HCEC 1CT (cell line): ENCODE data around the gene ARHGAP40.

ENCODE experiments used
- DNase-seq: peaks from one replicate; pipeline ENCODE4 v3.0.0-alpha.2; 2017

The ARHGAP40 gene

DNA sequence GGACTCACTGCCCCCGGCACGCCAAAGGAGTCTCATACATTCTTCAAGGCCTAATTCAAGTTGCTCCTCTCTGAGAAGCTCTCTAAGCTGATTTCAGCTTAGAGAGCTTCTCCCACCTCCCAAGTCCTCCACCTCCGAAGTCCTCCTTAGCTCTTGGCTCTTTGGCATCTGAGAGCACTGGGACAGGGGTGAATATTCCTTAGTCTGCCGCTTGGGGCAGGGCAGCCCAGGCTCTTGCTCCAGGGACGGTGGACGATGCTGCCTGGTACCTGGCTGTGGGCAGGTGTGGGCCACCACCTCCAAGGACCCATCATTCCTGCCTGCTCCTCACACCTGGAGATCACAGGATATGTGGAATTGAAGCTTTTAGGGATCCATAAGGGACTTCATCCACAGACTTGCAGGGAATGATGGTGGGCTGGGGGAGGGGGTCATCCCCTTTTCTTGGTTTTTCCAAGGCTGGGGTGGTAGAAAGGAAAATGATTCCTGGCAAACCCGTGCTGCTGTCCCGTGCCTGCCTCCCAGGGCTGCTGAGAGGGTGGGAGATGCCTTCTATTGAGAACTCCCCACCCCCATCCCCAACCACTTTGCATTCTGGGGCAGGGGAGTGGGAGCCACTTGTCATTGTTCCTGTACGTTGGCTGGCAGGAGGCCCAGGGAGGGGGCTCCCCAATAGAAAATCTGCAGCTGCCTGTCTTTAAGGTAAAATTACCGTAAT is 57.4 kb downstream of the ARHGAP40 start:
- peak; percentile 16 for DNase-seq

DNA sequence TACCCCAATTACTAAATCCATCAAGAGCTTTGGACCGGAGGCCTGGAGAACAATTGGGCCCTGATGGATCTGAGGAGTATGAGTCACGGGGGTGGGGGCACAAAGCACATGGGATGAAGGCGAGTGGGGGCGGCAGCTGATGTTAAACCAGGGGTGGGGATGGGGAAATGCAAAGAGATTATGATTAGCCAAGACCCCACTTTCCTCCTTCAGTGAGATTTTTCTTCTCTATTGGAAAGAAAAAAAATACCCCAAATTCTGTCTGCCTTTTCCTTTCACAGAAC is 57.9 kb downstream of the ARHGAP40 start:
- no peak for DNase-seq

- DNase-seq, result no peak
These were observed 58.8 kb downstream of the ARHGAP40 start for GRCh38 chr20:38660429-38660828.

DNA sequence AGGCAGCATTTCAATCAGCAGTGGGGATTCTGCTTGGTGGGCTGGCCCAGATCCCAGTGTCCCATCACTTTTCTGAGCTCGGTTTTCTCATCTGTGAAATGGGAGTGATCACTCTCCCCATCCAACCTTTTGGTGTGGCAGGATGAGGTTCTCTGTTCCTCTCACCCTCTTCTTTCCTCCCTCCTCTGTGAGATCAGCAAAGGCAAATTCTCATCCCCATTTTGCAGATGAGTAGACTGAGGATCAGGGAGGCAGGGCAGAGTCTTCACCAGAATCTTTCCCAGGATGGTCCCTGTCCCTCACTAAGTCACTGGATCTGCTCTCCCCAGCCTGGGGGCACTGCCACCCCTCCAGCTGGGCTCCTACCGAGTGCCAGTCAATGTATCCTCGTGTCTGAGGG is 62.1 kb downstream of the ARHGAP40 start:
- DNase-seq, result no peak

GRCh38 chr20:38664284-38664683 is 62.7 kb downstream of the ARHGAP40 start:
- no peak for DNase-seq

GRCh38 chr20:38665094-38665493 is 63.5 kb downstream of the ARHGAP40 start:
- DNase-seq, result no peak

- DNase-seq, result no peak
These were observed 64.1 kb downstream of the ARHGAP40 start for GRCh38 chr20:38665506-38666285.

GRCh38 chr20:38667417-38667956 is 65.9 kb downstream of the ARHGAP40 start:
- no peak for DNase-seq

GRCh38 chr20:38669688-38670087 is 68.1 kb downstream of the ARHGAP40 start:
- no peak for DNase-seq

DNA sequence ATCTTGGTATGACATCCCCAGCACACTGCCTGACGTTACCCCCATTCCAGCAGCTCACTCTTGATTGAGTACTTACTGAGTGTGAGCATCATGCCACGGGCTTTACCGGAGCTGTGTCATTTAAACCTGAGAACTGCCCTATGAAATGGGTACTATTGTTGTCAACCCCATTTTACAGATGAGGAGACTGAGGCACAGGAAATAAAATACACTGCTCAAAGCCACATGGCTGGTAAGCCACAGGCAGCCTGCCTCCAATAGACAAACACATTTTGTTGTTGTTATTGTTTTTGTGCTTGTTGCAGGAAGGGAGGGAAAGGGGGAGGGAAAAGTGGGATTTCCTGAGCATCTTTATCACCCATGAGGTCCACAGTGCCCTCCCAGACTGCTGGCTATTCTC is 69.2 kb downstream of the ARHGAP40 start:
- DNase-seq, result no peak

- no peak for DNase-seq
These were observed 69.6 kb downstream of the ARHGAP40 start for GRCh38 chr20:38671186-38671585.

GRCh38 chr20:38671701-38672292 is 70.2 kb downstream of the ARHGAP40 start:
- no peak for DNase-seq

DNA sequence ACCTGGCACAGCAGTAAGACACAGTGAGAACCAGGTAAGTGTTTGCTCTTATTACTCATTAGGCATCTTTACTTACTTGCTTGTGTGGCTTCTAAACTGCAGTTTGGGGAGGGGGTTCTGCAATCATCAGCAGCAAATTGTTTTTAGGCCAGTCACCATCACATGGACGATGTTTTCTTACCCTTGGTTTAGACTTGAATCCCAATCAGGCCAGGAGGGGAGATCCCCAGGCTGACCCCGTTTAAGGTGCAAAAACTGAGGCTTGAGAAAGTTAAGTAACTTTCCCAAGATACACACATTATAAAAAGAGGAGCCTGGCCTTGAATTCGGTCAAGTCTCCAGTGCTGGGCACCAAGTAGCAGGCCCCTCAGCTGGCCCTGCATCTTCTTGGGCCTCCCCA is 70.9 kb downstream of the ARHGAP40 start:
- no peak for DNase-seq

- DNase-seq, result no peak
These were observed 71.7 kb downstream of the ARHGAP40 start for GRCh38 chr20:38673261-38673660.

DNA sequence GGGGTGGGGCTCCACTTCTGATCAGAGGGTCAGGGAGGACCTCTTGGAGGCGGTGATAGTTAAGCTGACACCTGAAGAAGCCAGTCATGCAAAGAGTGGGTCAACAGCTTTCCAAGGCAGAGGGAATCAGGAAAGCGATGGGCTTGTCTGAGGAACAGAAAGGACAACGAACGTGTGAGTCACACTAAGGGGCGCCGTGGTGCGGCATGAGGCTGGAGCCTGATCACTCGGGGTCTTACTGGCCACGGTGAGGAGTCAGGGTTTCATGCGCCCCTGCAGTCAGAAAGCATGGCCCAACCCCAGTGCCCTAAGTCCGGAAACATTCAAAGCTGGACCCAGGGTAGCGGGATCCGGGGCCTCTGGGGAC is 72.1 kb downstream of the ARHGAP40 start:
- no peak for DNase-seq

- DNase-seq, result peak; percentile 30
These were observed 72.6 kb downstream of the ARHGAP40 start for GRCh38 chr20:38674092-38674764.

GRCh38 chr20:38674765-38675133 is 73.1 kb downstream of the ARHGAP40 start:
- no peak for DNase-seq

- DNase-seq, result no peak
These were observed 75.0 kb downstream of the ARHGAP40 start for GRCh38 chr20:38676576-38676975.

- DNase-seq, result no peak
These were observed 79.1 kb downstream of the ARHGAP40 start for GRCh38 chr20:38680500-38681306.

DNA sequence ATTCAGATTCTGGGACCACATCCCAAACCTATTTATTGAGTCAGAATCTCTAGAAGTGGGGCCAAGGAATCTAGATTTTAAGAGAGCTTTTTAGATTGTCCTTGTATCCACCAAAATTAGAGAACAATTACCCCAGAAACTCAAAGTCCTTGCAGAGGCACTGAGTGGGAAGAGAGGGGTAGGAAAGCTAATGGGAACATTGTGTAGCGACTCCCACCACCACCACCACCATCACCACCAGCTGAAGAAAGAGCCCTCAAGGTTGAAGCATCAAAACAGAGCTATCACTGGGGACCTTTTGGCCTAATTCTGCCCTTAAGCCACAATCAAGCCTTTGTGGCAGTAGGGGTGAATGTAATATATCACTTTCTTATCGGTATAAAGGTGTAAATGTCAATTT is 83.7 kb downstream of the ARHGAP40 start:
- no peak for DNase-seq

DNA sequence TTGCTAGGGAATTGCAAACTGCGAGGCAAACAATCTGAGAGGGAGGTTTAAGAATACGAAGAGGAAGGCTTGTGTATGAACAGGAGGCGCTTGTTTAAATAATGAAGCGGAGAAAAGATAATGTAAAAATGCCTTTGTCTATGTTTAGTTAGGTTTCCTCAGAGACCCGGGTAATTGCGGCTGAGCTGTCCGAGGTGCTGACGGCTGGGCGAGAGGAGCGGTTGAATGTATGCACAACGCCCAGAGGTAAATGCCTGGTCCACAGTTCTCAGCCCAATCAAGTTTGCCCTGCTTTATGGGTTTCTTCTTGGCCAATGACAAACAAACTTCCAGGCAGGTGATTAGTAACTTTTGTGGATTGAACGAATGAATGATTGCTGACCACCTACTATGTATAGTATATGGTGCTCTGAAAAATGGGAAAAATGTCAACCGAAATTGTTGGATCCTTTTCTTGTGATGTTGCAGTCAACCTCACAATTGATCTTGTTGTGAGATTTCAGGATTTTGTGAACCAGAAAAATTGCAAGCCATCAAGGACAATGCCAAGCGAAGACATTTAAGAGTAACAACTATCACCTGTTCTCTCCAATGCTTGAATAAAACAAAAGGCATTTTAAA is 84.4 kb downstream of the ARHGAP40 start:
- peak; percentile 17 for DNase-seq
